Hepatocyte (in vitro differentiated cells): ENCODE data around the gene RGS19. TPM values are rescaled to one million over a fixed set of nuclear protein-coding genes. Genes with fewer than 3 reads are reported as not detected.

Experiments
- DNase-seq: peaks from one replicate; pipeline ENCODE4 v3.0.0-alpha.2; 2016; ENCODE audit warnings: low spot score
- H2AFZ ChIP-seq: fragments of 200-600 bp; sonication (generic); 2 replicates; pipeline ENCODE4 v1.6.0; 2016; ENCODE audit warnings: antibody characterized with exemption, mild to moderate bottlenecking
- H3K27ac ChIP-seq: fragments of 200-600 bp; sonication (generic); 2 replicates; pipeline ENCODE4 v1.5.1; 2016; ENCODE audit warnings: mild to moderate bottlenecking
- H3K27me3 ChIP-seq: fragments of 200-600 bp; sonication (generic); 2 replicates; pipeline ENCODE4 v1.6.1; 2016
- H3K36me3 ChIP-seq: fragments of 200-600 bp; sonication (generic); replicated peaks from 2 replicates; pipeline ENCODE4 v1.5.1; 2016; ENCODE audit warnings: low read depth; ENCODE audit not compliant: insufficient read depth
- H3K4me1 ChIP-seq: fragments of 200-600 bp; sonication (generic); 2 replicates; pipeline ENCODE4 v1.5.1; 2016; ENCODE audit warnings: mild to moderate bottlenecking, moderate library complexity; ENCODE audit not compliant: insufficient read depth
- H3K4me2 ChIP-seq: fragments of 200-600 bp; sonication (generic); 2 replicates; pipeline ENCODE4 v1.6.0; 2016
- H3K4me3 ChIP-seq: fragments of 200-600 bp; sonication (generic); 2 replicates; pipeline ENCODE4 v1.5.1; 2016; ENCODE audit warnings: mild to moderate bottlenecking
- H3K79me2 ChIP-seq: fragments of 200-600 bp; sonication (generic); 2 replicates; pipeline ENCODE4 v1.6.0; 2017; ENCODE audit warnings: mild to moderate bottlenecking
- H3K9me2 ChIP-seq: fragments of 200-600 bp; sonication (generic); replicated peaks from 2 replicates; pipeline ENCODE4 v1.6.0; 2017; ENCODE audit warnings: mild to moderate bottlenecking; ENCODE audit not compliant: insufficient read depth
- H3K9me3 ChIP-seq: fragments of 200-600 bp; sonication (generic); 2 replicates; pipeline ENCODE4 v1.5.1; 2016; ENCODE audit warnings: low read depth, mild to moderate bottlenecking
- H4K20me1 ChIP-seq: fragments of 200-600 bp; sonication (generic); 2 replicates; pipeline ENCODE4 v1.6.0; 2016; ENCODE audit warnings: mild to moderate bottlenecking; ENCODE audit not compliant: insufficient read depth, poor library complexity, severe bottlenecking
- CTCF ChIP-seq: fragments of 200-600 bp; sonication (generic); IDR thresholded peaks from 2 replicates; pipeline ENCODE4 v1.5.1; 2016; ENCODE audit warnings: antibody characterized with exemption, mild to moderate bottlenecking; ENCODE audit not compliant: poor library complexity
- EZH2 ChIP-seq: fragments of 200-600 bp; sonication (generic); IDR thresholded peaks from 2 replicates; pipeline ENCODE4 v1.6.1; 2016; ENCODE audit warnings: antibody characterized with exemption, mild to moderate bottlenecking, borderline replicate concordance
- EZH2phosphoT487 ChIP-seq: fragments of 200-600 bp; sonication (generic); IDR thresholded peaks from one replicate; pipeline ENCODE4 v1.6.1; 2018; ENCODE audit warnings: antibody characterized with exemption, mild to moderate bottlenecking, low read depth, moderate library complexity; ENCODE audit not compliant: unreplicated experiment, severe bottlenecking
- WGBS: methylation state at CpG from one replicate; pipeline ENCODE4 v1.1.6; 2016; ENCODE audit warnings: low lambda C conversion rate; ENCODE audit errors: missing lambda C conversion rate; 5-methylcytosine and 5-hydroxymethylcytosine counted together
- polyA plus RNA-seq: library from polyadenylated mRNA; unstranded; fragments of >200 nt; fragmentation: Nextera tagmentation; extraction: Ambion mirVana; gene quantifications from 2 replicates; pipeline ENCODE4 v1.2.1, GENCODE V29; 2016
- total RNA-seq: library from RNA; depleted of rRNA; stranded (reverse); fragments of >200 nt; gene quantifications from 2 replicates; pipeline ENCODE4 v1.2.3, GENCODE V29; 2014

The RGS19 gene
- total and polyA plus RNA-seq, 2 experiments from 2014 or later = 8.8 to 10.9 TPM

DNA sequence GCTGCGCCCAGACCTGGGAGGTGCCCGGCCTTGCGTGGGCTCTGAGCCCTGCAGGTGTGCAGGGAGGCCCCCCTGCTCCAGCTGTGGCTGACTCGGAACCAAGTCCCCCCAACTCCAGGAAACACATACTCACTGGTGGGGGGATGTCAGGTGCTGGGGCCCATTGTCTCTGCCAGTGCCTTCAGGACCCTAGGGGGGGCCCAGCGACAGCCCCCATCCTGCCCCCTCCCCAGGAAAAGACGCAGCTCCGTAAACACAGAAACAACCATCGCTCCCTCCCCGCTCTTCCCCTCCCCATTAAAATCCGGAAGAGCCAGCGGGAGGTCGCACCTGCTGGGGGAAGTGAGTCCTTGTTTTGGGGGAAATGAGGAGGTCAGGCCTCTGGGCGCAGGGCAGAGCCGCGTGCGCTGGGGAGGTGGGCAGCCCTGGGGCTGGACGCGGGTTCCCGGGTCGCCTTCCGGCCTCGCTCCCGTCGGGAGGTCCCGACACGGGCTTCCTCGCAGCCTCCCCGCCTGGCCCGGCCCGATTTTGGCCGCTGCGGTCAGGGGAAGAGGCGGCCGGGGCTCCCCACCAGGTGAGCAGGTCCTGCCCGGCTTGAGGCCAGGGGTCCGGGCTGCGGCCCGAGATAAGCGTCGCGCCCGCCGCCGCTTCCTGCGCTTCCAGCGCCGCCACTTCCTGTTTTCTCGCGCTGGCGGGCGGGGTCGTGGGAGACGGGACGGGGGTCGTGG, 37.1 kb downstream of the RGS19 start:
- peak overlapping the region; percentile 96 for H3K4me2 ChIP-seq
- H3K79me2 ChIP-seq = no peaks in the 10 kb centered on the region
- H3K4me1 ChIP-seq = peaks cover 31% of the 10 kb centered on the region
- TF ChIP-seq EZH2 (peak; percentile 92), EZH2phosphoT487 (peak; percentile 89), CTCF (no peak)
- DNase-seq = no peak
- H3K9me3 ChIP-seq = no peaks in the 10 kb centered on the region
- WGBS = 13% methylated on average over 26 of the region's 55 CpGs
- H3K4me3 ChIP-seq = peak overlapping the region; percentile 33
- H3K27ac ChIP-seq = no peak overlapping the region
- H3K36me3 ChIP-seq = no peaks in the 10 kb centered on the region
- H4K20me1 ChIP-seq = no peaks in the 10 kb centered on the region
- H3K27me3 ChIP-seq = peaks cover 53% of the 10 kb centered on the region
- no peaks in the 10 kb centered on the region for H3K9me2 ChIP-seq
- H2AFZ ChIP-seq = peak overlapping the region; percentile 89

DNA sequence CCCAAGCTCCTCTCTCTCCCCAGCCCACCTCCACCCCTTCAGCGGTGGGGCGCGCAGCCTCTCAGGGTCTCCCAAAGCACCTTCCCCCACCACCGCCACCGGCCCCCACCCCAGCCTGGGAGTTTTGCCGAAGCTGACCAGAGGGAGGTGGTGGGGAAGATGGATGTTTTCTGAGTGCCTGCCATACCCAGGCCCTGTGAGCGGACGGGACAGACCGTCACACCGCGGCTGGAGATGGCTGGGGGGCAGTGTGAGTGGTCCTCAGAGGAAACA, 37.6 kb downstream of the RGS19 start:
- 50% methylated on average over 10 of the region's 11 CpGs for WGBS
- Histone ChIP-seq H3K9me2 (no peaks in the 10 kb centered on the region), H3K79me2 (no peaks in the 10 kb centered on the region), H3K4me3 (no peak overlapping the region), H3K27me3 (peaks cover 53% of the 10 kb centered on the region), H3K4me1 (peaks cover 31% of the 10 kb centered on the region), H2AFZ (peak overlapping the region; percentile 89), H3K27ac (no peak overlapping the region), H3K9me3 (no peaks in the 10 kb centered on the region), H3K4me2 (peak overlapping the region; percentile 96), H3K36me3 (no peaks in the 10 kb centered on the region), H4K20me1 (no peaks in the 10 kb centered on the region)
- DNase-seq = no peak
- TF ChIP-seq CTCF (no peak), EZH2 (no peak)

DNA sequence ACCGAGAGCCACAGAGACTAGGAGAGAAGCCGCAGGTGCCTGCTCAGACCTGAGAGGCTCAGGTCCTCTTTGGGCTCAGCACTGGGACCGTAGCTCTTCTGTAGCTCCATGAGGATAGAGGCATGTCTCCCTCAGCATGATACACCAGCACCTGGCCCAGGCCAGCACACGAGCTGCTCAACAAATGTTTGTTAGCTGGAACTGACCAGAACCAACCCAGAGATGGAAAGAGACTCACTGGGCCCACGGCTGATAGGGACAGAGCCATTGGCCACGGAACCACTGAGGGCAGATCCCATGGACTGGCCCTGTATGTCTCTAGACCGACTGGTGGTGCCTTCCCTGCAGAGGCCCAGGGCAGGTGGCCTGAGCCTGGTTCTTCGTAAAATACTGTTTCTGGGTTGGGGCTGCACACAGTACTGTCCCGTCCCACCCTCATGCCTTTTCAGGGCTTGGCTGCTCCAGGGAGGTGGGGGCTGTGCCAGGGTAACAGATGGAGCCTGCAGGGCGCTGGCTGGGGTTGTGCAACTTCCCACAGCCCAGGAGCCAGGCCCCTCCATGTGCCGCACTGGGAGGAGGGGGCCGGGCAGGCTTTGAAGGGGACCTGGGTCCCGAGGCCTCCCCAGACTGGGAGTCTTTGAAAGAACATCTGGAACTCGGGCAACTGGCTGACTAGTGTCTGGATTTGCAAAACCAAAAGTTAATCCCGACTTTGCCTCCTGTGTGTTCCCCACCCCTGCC, 38.1 kb downstream of the RGS19 start:
- DNase-seq = no peak
- H3K9me3 ChIP-seq = no peaks in the 10 kb centered on the region
- no peaks in the 10 kb centered on the region for H4K20me1 ChIP-seq
- peaks cover 55% of the 10 kb centered on the region for H3K27me3 ChIP-seq
- H3K9me2 ChIP-seq = no peaks in the 10 kb centered on the region
- H3K4me3 ChIP-seq = no peak overlapping the region
- no peaks in the 10 kb centered on the region for H3K36me3 ChIP-seq
- peak overlapping the region; percentile 96 for H3K4me2 ChIP-seq
- no peak overlapping the region for H2AFZ ChIP-seq
- 73% methylated on average over 15 of the region's 15 CpGs for WGBS
- H3K79me2 ChIP-seq = no peaks in the 10 kb centered on the region
- H3K4me1 ChIP-seq = peaks cover 31% of the 10 kb centered on the region
- no peak overlapping the region for H3K27ac ChIP-seq
- TF ChIP-seq EZH2 (no peak), CTCF (no peak), EZH2phosphoT487 (no peak)
